HG03064 (cell line): Measurements from ENCODE around the gene SNTG2.

Experiments used
- ATAC-seq: cut with Tn5 transposase; IDR thresholded peaks from one replicate; pipeline ENCODE4 v1.9.1; 2021; ENCODE audit warnings: low read depth; ENCODE audit not compliant: unreplicated experiment

SNTG2 gene

GRCh38 chr2:1045109-1045508, 94.5 kb downstream of the SNTG2 start:
- ATAC-seq: no peak

GRCh38 chr2:1046067-1046466, 95.4 kb downstream of the SNTG2 start:
- ATAC-seq: no peak

- ATAC-seq: no peak
Measured at GRCh38 chr2:1047485-1047884, 96.8 kb downstream of the SNTG2 start.

DNA sequence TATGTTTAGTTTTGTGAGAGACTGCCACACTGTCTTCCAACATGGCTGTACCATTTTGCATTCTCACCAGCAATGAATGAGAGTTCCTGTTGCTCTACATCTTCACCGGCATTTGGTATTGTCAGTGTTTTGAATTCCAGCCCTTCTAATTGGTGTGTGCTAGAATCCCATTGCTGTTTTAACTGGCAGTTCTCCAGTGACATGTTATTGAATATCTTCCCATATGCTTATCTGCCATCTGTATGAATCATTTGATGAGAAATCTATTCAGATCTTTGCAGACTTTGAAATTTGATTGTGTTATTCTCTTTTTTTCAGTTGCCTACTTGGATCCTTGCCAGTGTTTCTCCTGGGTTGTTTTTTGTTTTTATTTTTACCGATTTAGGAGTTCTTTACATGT, 99.0 kb downstream of the SNTG2 start:
- ATAC-seq: no peak

- ATAC-seq: no peak
Measured at GRCh38 chr2:1051075-1051474, 100.4 kb downstream of the SNTG2 start.

DNA sequence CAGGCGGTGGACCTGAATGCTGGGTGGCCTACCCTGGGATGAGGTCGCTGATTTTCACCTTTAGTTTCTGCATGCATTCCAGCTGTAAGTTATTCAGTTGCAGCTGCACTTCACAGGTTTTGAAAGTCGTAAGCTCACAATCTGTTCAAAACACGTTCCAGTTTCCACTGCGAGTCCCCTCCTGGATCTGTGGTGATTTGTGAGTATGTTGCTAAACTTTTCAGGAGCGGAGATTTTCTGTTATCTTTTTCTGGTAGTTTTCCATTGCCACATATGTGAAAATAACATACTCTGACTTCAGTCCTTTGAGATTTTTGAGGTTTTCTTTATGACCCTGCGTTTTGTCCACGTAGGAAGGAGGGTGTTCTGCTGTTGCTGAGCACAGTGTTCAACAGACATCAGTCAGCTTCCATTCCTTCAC, 102.1 kb downstream of the SNTG2 start:
- ATAC-seq: no peak

- ATAC-seq: no peak
Measured at GRCh38 chr2:1053786-1054185, 103.1 kb downstream of the SNTG2 start.

- no peak for ATAC-seq
Measured at GRCh38 chr2:1054399-1054798, 103.8 kb downstream of the SNTG2 start.

GRCh38 chr2:1055014-1055595, 104.5 kb downstream of the SNTG2 start:
- no peak for ATAC-seq

- ATAC-seq: no peak
Measured at GRCh38 chr2:1060372-1060771, 109.7 kb downstream of the SNTG2 start.

DNA sequence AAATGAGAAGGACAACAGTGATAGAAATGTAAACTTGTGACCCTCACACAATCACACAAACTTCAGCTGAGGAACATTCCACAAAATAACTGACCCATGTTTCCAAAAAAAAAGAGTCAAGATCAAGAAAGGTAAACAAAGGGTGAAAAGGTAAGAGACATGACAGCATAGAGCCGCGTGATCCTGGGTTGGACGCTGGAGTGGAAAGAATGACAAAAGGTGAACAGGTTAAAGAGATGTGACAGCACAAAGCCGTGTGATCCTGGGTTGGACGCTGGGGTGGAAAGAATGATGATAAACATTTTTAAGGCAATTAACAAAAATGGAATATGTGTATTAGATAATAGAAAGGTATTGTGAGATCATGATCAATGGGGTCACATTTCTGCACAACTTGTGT, 110.3 kb downstream of the SNTG2 start:
- no peak for ATAC-seq

DNA sequence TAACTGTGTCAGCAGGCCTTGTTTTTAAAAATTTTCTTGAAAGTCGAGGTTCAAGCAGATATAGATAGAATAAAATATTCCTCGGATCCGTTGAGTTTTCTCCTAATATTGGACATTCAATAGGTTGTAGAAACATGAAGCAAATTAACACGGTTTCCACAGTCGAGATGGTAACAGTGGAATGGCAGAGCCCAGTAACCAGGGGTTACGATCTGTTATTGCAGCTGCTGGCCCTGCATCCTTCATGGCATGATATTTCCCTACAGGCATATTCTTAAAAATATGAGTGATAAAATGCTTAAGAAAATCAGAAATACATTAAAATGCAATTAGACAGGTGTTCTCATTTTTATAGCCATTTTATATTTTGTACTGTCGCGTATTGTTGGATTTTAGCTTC, 117.6 kb downstream of the SNTG2 start:
- no peak for ATAC-seq

GRCh38 chr2:1068822-1069221, 118.2 kb downstream of the SNTG2 start:
- no peak for ATAC-seq

DNA sequence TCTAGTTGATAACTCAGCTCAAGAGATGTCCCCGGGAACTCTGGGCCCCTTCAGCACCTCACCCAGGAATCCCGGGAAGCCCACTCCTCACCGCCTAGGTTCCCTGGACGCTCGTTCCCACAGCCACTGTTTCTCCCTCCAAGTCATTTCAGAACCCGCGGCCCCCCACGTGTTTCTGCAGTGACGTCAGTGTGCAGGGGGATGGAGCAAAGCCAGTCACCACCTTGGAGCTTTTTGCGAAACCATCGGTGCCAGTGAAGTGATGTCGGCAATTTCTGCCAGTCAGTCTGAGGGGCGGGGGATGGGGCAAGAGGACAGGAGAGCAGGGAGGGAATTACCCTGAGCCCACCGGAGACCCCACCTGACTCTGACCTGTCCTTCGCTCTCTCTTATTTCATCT, 119.2 kb downstream of the SNTG2 start:
- no peak for ATAC-seq

- no peak for ATAC-seq
Measured at GRCh38 chr2:1070601-1071000, 120.0 kb downstream of the SNTG2 start.

- ATAC-seq: no peak
Measured at GRCh38 chr2:1071650-1072049, 121.0 kb downstream of the SNTG2 start.

- no peak for ATAC-seq
Measured at GRCh38 chr2:1072250-1072649, 121.6 kb downstream of the SNTG2 start.

- no peak for ATAC-seq
Measured at GRCh38 chr2:1077911-1078310, 127.3 kb downstream of the SNTG2 start.

DNA sequence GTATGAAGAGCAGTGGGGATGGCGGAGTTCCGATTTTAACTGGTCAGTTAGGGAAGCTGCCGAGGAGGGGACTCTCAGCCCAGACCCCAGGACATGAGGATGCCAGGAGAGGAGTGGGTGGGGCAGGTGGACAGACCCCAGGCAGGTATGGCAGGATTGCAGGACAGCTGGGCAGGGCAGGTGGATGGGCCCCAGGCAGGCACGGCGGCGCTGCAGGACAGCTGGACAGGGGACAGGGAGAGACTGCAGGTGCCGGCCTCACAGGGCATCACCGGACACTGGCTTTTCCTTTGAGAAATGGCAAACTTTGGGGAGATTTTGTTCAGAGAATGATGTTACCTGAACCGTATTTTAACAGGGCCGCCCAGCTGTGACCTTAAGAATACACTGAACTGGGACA, 127.7 kb downstream of the SNTG2 start:
- ATAC-seq: no peak

GRCh38 chr2:1079873-1080799, 129.5 kb downstream of the SNTG2 start:
- no peak for ATAC-seq

DNA sequence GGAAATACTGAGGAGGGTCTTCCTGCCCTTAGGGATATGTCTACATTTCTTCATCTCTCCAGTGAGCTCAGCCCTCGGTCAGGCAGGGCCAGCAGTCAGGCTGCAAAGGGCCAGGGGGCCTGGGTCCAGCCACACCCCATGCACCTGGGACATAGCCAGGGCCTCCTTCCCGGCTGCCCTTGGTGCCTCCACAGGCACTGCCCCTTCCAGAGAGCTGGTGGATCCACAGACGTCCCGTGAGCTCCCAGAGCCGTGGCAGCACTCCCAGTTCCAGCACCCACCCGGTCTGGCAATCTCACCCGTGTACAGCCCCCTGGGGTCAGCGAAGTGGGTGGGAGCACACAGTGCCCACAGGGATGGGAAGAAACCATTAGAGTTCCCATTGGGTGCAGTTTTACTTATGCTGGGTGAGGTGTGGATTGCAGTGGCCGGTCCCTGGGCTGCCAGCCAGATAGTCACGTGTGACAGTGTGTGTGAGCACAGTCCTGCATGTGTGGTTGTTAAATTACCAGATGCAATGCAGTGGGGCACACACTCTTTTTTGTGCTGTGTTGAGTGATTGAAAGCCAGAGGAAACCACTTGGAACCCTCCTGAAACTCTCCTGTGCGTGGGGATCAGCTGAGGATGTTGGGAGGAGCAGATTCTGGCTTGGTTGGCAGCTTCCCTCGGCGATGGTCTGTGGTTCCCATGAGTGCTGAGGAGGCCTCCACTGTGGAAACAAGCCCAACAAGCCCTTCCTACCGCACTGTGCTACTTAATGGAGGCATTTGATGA, 131.0 kb downstream of the SNTG2 start:
- no peak for ATAC-seq
